HEK293 (cell line): ENCODE measurements around the gene PRKAG2.

Experiments
- CTCF ChIA-PET: fragments of 350-600 bp; formaldehyde crosslinking; extraction: SDS; loops from one replicate; lab custom pipeline; 2021; ENCODE audit warnings: antibody characterized with exemption; lab: Yijun Ruan, JAX
- POLR2A ChIA-PET: fragments of 300-600 bp; formaldehyde crosslinking; extraction: SDS; loops from one replicate; lab custom pipeline; 2020; ENCODE audit warnings: antibody characterized with exemption, inconsistent platforms; lab: Yijun Ruan, JAX
- H3K27ac ChIP-seq: fragments of 200-500 bp; sonication (Bioruptor generic); 2 replicates; pipeline ENCODE4 v1.5.1; 2014; ENCODE audit warnings: low read depth, low read length, control low read depth, inconsistent platforms; ENCODE audit errors: extremely low read depth
- H3K36me3 ChIP-seq, 2 experiments: fragments of 200-500 bp in 1 of 2; sonication (Bioruptor generic) in 1 of 2; 1 replicate in 1 of 2; 2 replicates in 1 of 2; pipeline ENCODE4 v1.5.1; 2014 to 2017; ENCODE audit warnings: inconsistent platforms in 2 of 2, low read length in 2 of 2; ENCODE audit not compliant: control insufficient read depth in 2 of 2, insufficient read depth in 1 of 2
- H3K4me1 ChIP-seq: fragments of 200-500 bp; sonication (Bioruptor generic); 2 replicates; pipeline ENCODE4 v1.5.1; 2014; ENCODE audit warnings: mild to moderate bottlenecking, low read length, inconsistent platforms; ENCODE audit not compliant: control insufficient read depth, insufficient read depth
- H3K4me3 ChIP-seq: 2 replicates; pipeline ENCODE4 v1.5.1; 2011; ENCODE audit warnings: low read depth, mild to moderate bottlenecking, control low read depth, low read length, moderate library complexity
- H3K9me3 ChIP-seq: fragments of 200-500 bp; sonication (Bioruptor generic); 2 replicates; pipeline ENCODE4 v1.5.1; 2014; ENCODE audit warnings: low read depth, low read length, inconsistent platforms; ENCODE audit not compliant: control insufficient read depth, insufficient read depth
- AEBP2 ChIP-seq: fragments of 450-650 bp; formaldehyde crosslinking; IDR thresholded peaks from 2 replicates; pipeline ENCODE4 v1.5.1; 2016; ENCODE audit warnings: missing biosample characterization, missing genetic modification characterization, borderline replicate concordance
- CTCF ChIP-seq: fragments of 450-650 bp; formaldehyde crosslinking; IDR thresholded peaks from 2 replicates; pipeline ENCODE4 v1.5.1; 2016; ENCODE audit warnings: missing biosample characterization, missing genetic modification characterization
- EGR2 ChIP-seq: fragments of 450-650 bp; formaldehyde crosslinking; IDR thresholded peaks from 2 replicates; pipeline ENCODE4 v1.5.1; 2016; ENCODE audit warnings: low read depth, missing biosample characterization, missing genetic modification characterization
- HIC1 ChIP-seq: fragments of 450-650 bp; formaldehyde crosslinking; IDR thresholded peaks from 2 replicates; pipeline ENCODE4 v1.5.1; 2016; ENCODE audit warnings: missing biosample characterization, missing genetic modification characterization
- SCRT1 ChIP-seq: fragments of 450-650 bp; formaldehyde crosslinking; IDR thresholded peaks from 2 replicates; pipeline ENCODE4 v1.5.1; 2016; ENCODE audit warnings: missing biosample characterization, missing genetic modification characterization, borderline replicate concordance
- SP3 ChIP-seq: fragments of 450-650 bp; formaldehyde crosslinking; IDR thresholded peaks from 2 replicates; pipeline ENCODE4 v1.5.1; 2016; ENCODE audit warnings: missing biosample characterization, missing genetic modification characterization
- TSHZ1 ChIP-seq: fragments of 450-650 bp; formaldehyde crosslinking; IDR thresholded peaks from 2 replicates; pipeline ENCODE4 v1.5.1; 2016; ENCODE audit warnings: missing biosample characterization, missing genetic modification characterization, borderline replicate concordance
- ZBTB11 ChIP-seq: fragments of 450-650 bp; formaldehyde crosslinking; conservative IDR thresholded peaks from 2 replicates; pipeline ENCODE4 v1.5.1; 2016; ENCODE audit warnings: low read depth, missing biosample characterization, missing genetic modification characterization
- ZBTB21 ChIP-seq: fragments of 450-650 bp; formaldehyde crosslinking; IDR thresholded peaks from 2 replicates; pipeline ENCODE4 v1.5.1; 2017; ENCODE audit warnings: missing biosample characterization, missing genetic modification characterization
- ZFHX2 ChIP-seq: fragments of 450-650 bp; formaldehyde crosslinking; conservative IDR thresholded peaks from 2 replicates; pipeline ENCODE4 v1.5.1; 2016; ENCODE audit warnings: missing biosample characterization, missing genetic modification characterization
- ZFP41 ChIP-seq: fragments of 450-650 bp; formaldehyde crosslinking; IDR thresholded peaks from 2 replicates; pipeline ENCODE4 v1.5.1; 2016; ENCODE audit warnings: missing biosample characterization, missing genetic modification characterization, borderline replicate concordance
- ZNF157 ChIP-seq: fragments of 450-650 bp; formaldehyde crosslinking; IDR thresholded peaks from 2 replicates; pipeline ENCODE4 v1.5.1; 2016; ENCODE audit warnings: missing biosample characterization, missing genetic modification characterization
- ZNF16 ChIP-seq: fragments of 450-650 bp; formaldehyde crosslinking; IDR thresholded peaks from 2 replicates; pipeline ENCODE4 v1.5.1; 2016; ENCODE audit warnings: low read depth, missing biosample characterization, missing genetic modification characterization
- ZNF37A ChIP-seq: fragments of 450-650 bp; IDR thresholded peaks from 2 replicates; pipeline ENCODE4 v1.5.1; 2018; ENCODE audit warnings: missing biosample characterization, missing genetic modification characterization
- ZNF394 ChIP-seq: fragments of 450-650 bp; formaldehyde crosslinking; IDR thresholded peaks from 2 replicates; pipeline ENCODE4 v1.5.1; 2016; ENCODE audit warnings: missing biosample characterization, missing genetic modification characterization, mild to moderate bottlenecking, moderate library complexity, borderline replicate concordance
- ZNF548 ChIP-seq: fragments of 450-650 bp; formaldehyde crosslinking; IDR thresholded peaks from 2 replicates; pipeline ENCODE4 v1.5.1; 2016; ENCODE audit warnings: missing biosample characterization, missing genetic modification characterization
- ZNF585B ChIP-seq: fragments of 450-650 bp; formaldehyde crosslinking; IDR thresholded peaks from 2 replicates; pipeline ENCODE4 v1.5.1; 2016; ENCODE audit warnings: missing biosample characterization, missing genetic modification characterization
- ZNF596 ChIP-seq: fragments of 450-650 bp; IDR thresholded peaks from 2 replicates; pipeline ENCODE4 v1.5.0; 2018; ENCODE audit warnings: missing biosample characterization, mild to moderate bottlenecking, missing genetic modification characterization, moderate library complexity
- ZNF654 ChIP-seq: fragments of 450-650 bp; formaldehyde crosslinking; IDR thresholded peaks from 2 replicates; pipeline ENCODE4 v1.5.1; 2016; ENCODE audit warnings: low read depth, missing biosample characterization, missing genetic modification characterization
- ZNF677 ChIP-seq: fragments of 450-650 bp; IDR thresholded peaks from 2 replicates; pipeline ENCODE4 v1.5.0; 2018; ENCODE audit warnings: missing biosample characterization, mild to moderate bottlenecking, missing genetic modification characterization, moderate library complexity
- ZNF707 ChIP-seq: fragments of 450-650 bp; formaldehyde crosslinking; IDR thresholded peaks from 2 replicates; pipeline ENCODE4 v1.5.1; 2016; ENCODE audit warnings: missing biosample characterization, missing genetic modification characterization

Gene PRKAG2

GRCh38 chr7:151847136-151847535 lies 29.8 kb downstream of the PRKAG2 start (continued):
- TF ChIP-seq HIC1 (no peak), ZNF157 (tag by site-specific recombination) (no peak), SP3 (tag by site-specific recombination) (no peak), TSHZ1 (tag by site-specific recombination) (no peak), ZNF585B (tag by site-specific recombination) (no peak), ZFP41 (no peak)

- Histone ChIP-seq H3K9me3 (no peaks in the 10 kb centered on the region), H3K36me3 (peaks cover 0 to 3% of the 10 kb centered on the region in 2 experiments; a peak in 1 of 3 replicates), H3K4me3 (no peak overlapping the region), H3K27ac (no peak overlapping the region), H3K4me1 (no peaks in the 10 kb centered on the region)
- TF ChIP-seq ZFHX2 (tag by site-specific recombination) (peak; percentile 72), ZNF16 (no peak), ZNF707 (tag by site-specific recombination) (no peak), ZNF548 (tag by site-specific recombination) (no peak), SCRT1 (tag by site-specific recombination) (no peak), ZNF596 (tag by site-specific recombination) (no peak), ZNF677 (tag by site-specific recombination) (no peak), ZNF394 (no peak), ZNF654 (no peak), EGR2 (tag by site-specific recombination) (peak; percentile 83)
- ChIA-PET CTCF (no interaction called here), POLR2A (no interaction called here)
Measured at GRCh38 chr7:151845412-151846205, 31.3 kb downstream of the PRKAG2 start.

- POLR2A ChIA-PET = no interaction called here
- H3K9me3 ChIP-seq = no peaks in the 10 kb centered on the region
- no peak overlapping the region for H3K4me3 ChIP-seq
- CTCF ChIA-PET = no interaction called here
- no peaks in the 10 kb centered on the region for H3K4me1 ChIP-seq
- H3K27ac ChIP-seq = no peak overlapping the region
- H3K36me3 ChIP-seq = peaks cover 0 to 3% of the 10 kb centered on the region in 2 experiments; a peak in 1 of 3 replicates
- TF ChIP-seq ZBTB21 (tag by site-specific recombination) = no peak
- TF ChIP-seq ZNF707 (tag by site-specific recombination) = no peak
- TF ChIP-seq ZBTB11 = no peak
- no peak for TF ChIP-seq CTCF
- TF ChIP-seq ZNF37A (tag by site-specific recombination) = no peak
- TF ChIP-seq AEBP2 (tag by site-specific recombination) = no peak
Measured at GRCh38 chr7:151844825-151845200, 32.1 kb downstream of the PRKAG2 start.
